OCI-LY7 (cell line): ENCODE results near the gene MVK. TPM values are rescaled to one million over a fixed set of nuclear protein-coding genes. Genes with fewer than 3 reads are reported as not detected.

ENCODE experiments used
- BruUV-seq: library from RNA; stranded (reverse); fragments of 400-500 nt; replicated peaks from 2 replicates; lab custom pipeline; 2021; lab: Mats Ljungman, UMichigan
- CTCF ChIA-PET: fragments of 300-600 bp; sonication (Branson Sonifier 250); formaldehyde crosslinking; loops from one replicate; lab custom pipeline; 2022; ENCODE audit warnings: antibody characterized with exemption; ENCODE audit not compliant: unreplicated experiment; lab: Charles Lee
- POLR2A ChIA-PET: fragments of 300-600 bp; sonication (Branson Sonifier 250); formaldehyde crosslinking; loops from one replicate; lab custom pipeline; 2022; ENCODE audit warnings: antibody characterized with exemption; lab: Charles Lee
- DNase-seq: peaks from one replicate; pipeline ENCODE4 v3.0.0-alpha.2; 2015; ENCODE audit warnings: low spot score
- H2AFZ ChIP-seq: fragments of 200-600 bp; sonication (generic), shearing (Covaris generic); 2 replicates; pipeline ENCODE4 v1.6.1; 2014; ENCODE audit warnings: mild to moderate bottlenecking, antibody characterized with exemption, low read length, moderate library complexity
- H3K27ac ChIP-seq: fragments of 200-600 bp; sonication (generic); 2 replicates; pipeline ENCODE4 v1.5.1; 2014; ENCODE audit warnings: mixed run types, low read depth, mild to moderate bottlenecking, moderate library complexity, low read length, inconsistent platforms; ENCODE audit not compliant: poor library complexity, severe bottlenecking
- H3K36me3 ChIP-seq: fragments of 200-600 bp; sonication (generic); 2 replicates; pipeline ENCODE4 v1.6.1; 2014; ENCODE audit warnings: mild to moderate bottlenecking, antibody characterized with exemption, low read length, moderate library complexity, mixed read lengths; ENCODE audit not compliant: insufficient read depth
- H3K4me1 ChIP-seq: fragments of 200-600 bp; sonication (generic); 2 replicates; pipeline ENCODE4 v1.5.1; 2014; ENCODE audit warnings: mild to moderate bottlenecking, low read length; ENCODE audit not compliant: insufficient read depth, poor library complexity, severe bottlenecking
- H3K4me2 ChIP-seq: fragments of 200-600 bp; sonication (generic); 2 replicates; pipeline ENCODE4 v1.6.1; 2014; ENCODE audit warnings: mild to moderate bottlenecking, low read length
- H3K4me3 ChIP-seq: fragments of 200-600 bp; sonication (generic); 2 replicates; pipeline ENCODE4 v1.5.1; 2014; ENCODE audit warnings: mild to moderate bottlenecking, low read depth, low read length; ENCODE audit not compliant: poor library complexity, severe bottlenecking
- H3K79me2 ChIP-seq: fragments of 200-600 bp; sonication (generic); 2 replicates; pipeline ENCODE4 v1.6.1; 2016; ENCODE audit warnings: low read depth, mild to moderate bottlenecking, low read length, moderate library complexity, mixed read lengths; ENCODE audit not compliant: insufficient read depth
- H3K9me2 ChIP-seq: fragments of 200-600 bp; sonication (generic); 2 replicates; pipeline ENCODE4 v1.6.1; 2016; ENCODE audit warnings: mild to moderate bottlenecking, low read length, mixed read lengths; ENCODE audit not compliant: insufficient read depth
- H3K9me3 ChIP-seq: fragments of 200-600 bp; sonication (generic); 2 replicates; pipeline ENCODE4 v1.6.1; 2014; ENCODE audit warnings: mild to moderate bottlenecking, mixed run types, low read length, mixed read lengths
- H4K20me1 ChIP-seq: fragments of 200-600 bp; sonication (generic); 2 replicates; pipeline ENCODE4 v1.6.1; 2014; ENCODE audit warnings: mild to moderate bottlenecking, antibody characterized with exemption, low read length, moderate library complexity, mixed read lengths; ENCODE audit not compliant: insufficient read depth
- EZH2phosphoT487 ChIP-seq: fragments of 200-600 bp; sonication (generic); IDR thresholded peaks from 2 replicates; pipeline ENCODE4 v1.6.1; 2018; ENCODE audit warnings: low read depth, borderline replicate concordance, mild to moderate bottlenecking, mixed run types, antibody characterized with exemption, low read length, moderate library complexity, mixed read lengths
- intact Hi-C: fragments of 100-400 bp; cut with micrococcal nuclease; formaldehyde crosslinking; loops from one replicate; pipeline ENCODE4 v1.10.0; 2022; ENCODE audit not compliant: unreplicated experiment
- total RNA-seq, 2 experiments: library from RNA; depleted of rRNA in 1 of 2; stranded (reverse); fragments of >200 nt in 1 of 2; shearing (Covaris generic) in 1 of 2; gene quantifications; 2 replicates each; pipeline ENCODE4 v1.2.3, GENCODE V29; 2014 to 2022
- TF ChIP-seq, protein P1 (sequence below): fragments of 200-600 bp; sonication (generic); conservative IDR thresholded peaks from 2 replicates; pipeline ENCODE4 v1.5.1; 2014; ENCODE audit warnings: mild to moderate bottlenecking, antibody characterized with exemption, low read length, moderate library complexity, mixed read lengths

Gene MVK
- total RNA-seq, 2 experiments from 2014 or later: 27.0 to 47.4 TPM

DNA sequence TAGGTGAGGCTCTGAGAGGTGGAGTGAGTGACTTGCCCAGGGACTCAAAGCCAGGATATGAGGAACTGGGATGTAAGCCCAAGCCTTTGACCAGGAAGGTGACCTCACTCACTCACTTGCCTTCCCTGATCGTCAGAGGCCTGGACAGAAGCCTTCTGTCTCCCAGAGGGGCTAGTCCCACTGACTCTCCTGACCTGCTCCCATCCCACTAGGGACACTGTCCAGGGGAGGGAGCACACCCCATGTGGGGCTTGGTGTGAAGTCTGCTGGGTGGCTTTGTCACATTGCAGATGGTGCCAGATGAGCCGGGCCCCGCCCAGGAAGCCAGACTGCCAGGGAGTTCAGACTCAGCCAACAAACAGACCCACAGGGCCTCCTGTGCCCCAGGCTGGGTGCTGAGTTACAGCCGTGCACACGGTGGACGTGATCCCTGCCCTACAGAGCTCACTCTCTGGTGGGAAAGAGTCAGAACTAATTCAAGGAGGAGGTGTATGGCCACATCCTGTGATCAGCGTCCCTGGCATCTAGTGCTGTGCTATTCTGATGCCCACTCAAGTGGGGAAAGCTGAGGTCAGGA is 28.6 kb upstream of the MVK start:
- Histone ChIP-seq H2AFZ (no peak overlapping the region), H3K9me2 (no peaks in the 10 kb centered on the region), H3K27ac (no peak overlapping the region), H3K9me3 (no peaks in the 10 kb centered on the region), H3K4me2 (no peak overlapping the region), H3K36me3 (no peaks in the 10 kb centered on the region), H4K20me1 (no peaks in the 10 kb centered on the region), H3K4me1 (no peaks in the 10 kb centered on the region), H3K4me3 (no peak overlapping the region), H3K79me2 (no peaks in the 10 kb centered on the region)
- intact Hi-C loops: no loop called here
- TF ChIP-seq, protein P1, sequence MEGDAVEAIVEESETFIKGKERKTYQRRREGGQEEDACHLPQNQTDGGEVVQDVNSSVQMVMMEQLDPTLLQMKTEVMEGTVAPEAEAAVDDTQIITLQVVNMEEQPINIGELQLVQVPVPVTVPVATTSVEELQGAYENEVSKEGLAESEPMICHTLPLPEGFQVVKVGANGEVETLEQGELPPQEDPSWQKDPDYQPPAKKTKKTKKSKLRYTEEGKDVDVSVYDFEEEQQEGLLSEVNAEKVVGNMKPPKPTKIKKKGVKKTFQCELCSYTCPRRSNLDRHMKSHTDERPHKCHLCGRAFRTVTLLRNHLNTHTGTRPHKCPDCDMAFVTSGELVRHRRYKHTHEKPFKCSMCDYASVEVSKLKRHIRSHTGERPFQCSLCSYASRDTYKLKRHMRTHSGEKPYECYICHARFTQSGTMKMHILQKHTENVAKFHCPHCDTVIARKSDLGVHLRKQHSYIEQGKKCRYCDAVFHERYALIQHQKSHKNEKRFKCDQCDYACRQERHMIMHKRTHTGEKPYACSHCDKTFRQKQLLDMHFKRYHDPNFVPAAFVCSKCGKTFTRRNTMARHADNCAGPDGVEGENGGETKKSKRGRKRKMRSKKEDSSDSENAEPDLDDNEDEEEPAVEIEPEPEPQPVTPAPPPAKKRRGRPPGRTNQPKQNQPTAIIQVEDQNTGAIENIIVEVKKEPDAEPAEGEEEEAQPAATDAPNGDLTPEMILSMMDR: no peak
- TF ChIP-seq EZH2phosphoT487: no peak
- DNase-seq: no peak
- CTCF ChIA-PET: no interaction called here
- POLR2A ChIA-PET: interaction anchor here (0.8 kb wide), 1 partner anchor 20 kb away, joined by 3 read pairs; no protein-coding TSS in a partner anchor
- no TSS peak for BruUV-seq

GRCh38 chr12:109545826-109546225 is 27.8 kb upstream of the MVK start:
- no peaks in the 10 kb centered on the region for H3K4me1 ChIP-seq
- intact Hi-C loops: no loop called here

GRCh38 chr12:109547286-109547685 is 26.3 kb upstream of the MVK start:
- Histone ChIP-seq H3K4me3 (no peak overlapping the region), H3K4me1 (no peaks in the 10 kb centered on the region), H3K27ac (no peak overlapping the region), H3K4me2 (no peak overlapping the region), H3K9me2 (no peaks in the 10 kb centered on the region), H4K20me1 (no peaks in the 10 kb centered on the region), H3K9me3 (no peaks in the 10 kb centered on the region), H2AFZ (no peak overlapping the region), H3K36me3 (no peaks in the 10 kb centered on the region), H3K79me2 (no peaks in the 10 kb centered on the region)
- no peak for DNase-seq
- intact Hi-C loops: no loop called here
- no TSS peak for BruUV-seq
- ChIA-PET CTCF (no interaction called here), POLR2A (no interaction called here)
- TF ChIP-seq, protein P1: no peak
- no peak for TF ChIP-seq EZH2phosphoT487

More at GRCh38 chr12:109545826-109546225, 27.8 kb upstream of the MVK start:
- ChIA-PET POLR2A (interaction anchor here (0.8 kb wide), 1 partner anchor 19 kb away, joined by 3 read pairs; no protein-coding TSS in a partner anchor), CTCF (no interaction called here)
- Histone ChIP-seq H4K20me1 (no peaks in the 10 kb centered on the region), H3K4me2 (no peak overlapping the region), H3K4me3 (no peak overlapping the region), H3K27ac (no peak overlapping the region), H2AFZ (no peak overlapping the region), H3K9me2 (no peaks in the 10 kb centered on the region), H3K36me3 (no peaks in the 10 kb centered on the region), H3K9me3 (no peaks in the 10 kb centered on the region), H3K79me2 (no peaks in the 10 kb centered on the region)
- TF ChIP-seq EZH2phosphoT487: no peak
- TF ChIP-seq, protein P1: no peak
- no peak for DNase-seq
- no TSS peak for BruUV-seq
